ENCODE results near the gene IGFLR1.
"Not testable (repeated sequence)": the region's sequence is repeated elsewhere in the genome, so short reads cannot be mapped to it uniquely, and the experiment has no call there.

The IGFLR1 gene

DNA sequence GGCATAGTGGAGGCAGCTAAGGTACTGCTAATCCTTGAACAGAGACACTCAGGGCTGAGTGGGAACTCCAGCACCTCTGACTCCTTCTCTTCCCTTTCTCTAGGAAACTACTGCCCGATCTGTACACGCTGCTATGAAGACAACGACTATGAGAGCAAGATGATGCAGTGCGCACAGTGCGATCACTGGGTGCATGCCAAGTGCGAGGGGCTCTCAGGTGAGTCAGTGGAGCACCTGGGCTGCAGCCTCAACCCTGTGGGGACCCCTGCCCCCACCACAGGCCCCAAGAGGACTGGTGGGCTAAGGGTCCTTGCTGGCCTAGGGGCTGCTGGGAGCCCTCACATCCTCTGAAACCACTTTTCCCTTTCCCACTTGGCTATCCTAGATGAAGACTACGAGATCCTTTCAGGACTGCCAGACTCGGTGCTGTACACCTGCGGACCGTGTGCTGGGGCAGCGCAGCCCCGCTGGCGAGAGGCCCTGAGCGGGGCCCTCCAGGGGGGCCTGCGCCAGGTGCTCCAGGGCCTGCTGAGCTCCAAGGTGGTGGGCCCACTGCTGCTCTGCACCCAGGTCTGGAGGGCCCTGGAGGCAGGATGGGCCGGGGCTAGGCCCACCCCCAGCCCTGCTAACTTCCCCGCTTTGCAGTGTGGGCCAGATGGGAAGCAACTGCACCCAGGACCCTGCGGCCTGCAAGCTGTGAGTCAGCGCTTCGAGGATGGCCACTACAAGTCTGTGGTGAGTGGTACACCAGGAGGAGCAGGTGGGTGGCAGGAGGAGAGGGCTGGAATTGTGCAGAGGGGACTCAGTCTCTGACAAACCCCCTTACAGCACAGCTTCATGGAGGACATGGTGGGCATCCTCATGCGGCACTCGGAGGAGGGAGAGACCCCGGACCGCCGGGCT lies 14.9 kb downstream of the IGFLR1 start:
- TF ChIP-seq, protein P1, sequence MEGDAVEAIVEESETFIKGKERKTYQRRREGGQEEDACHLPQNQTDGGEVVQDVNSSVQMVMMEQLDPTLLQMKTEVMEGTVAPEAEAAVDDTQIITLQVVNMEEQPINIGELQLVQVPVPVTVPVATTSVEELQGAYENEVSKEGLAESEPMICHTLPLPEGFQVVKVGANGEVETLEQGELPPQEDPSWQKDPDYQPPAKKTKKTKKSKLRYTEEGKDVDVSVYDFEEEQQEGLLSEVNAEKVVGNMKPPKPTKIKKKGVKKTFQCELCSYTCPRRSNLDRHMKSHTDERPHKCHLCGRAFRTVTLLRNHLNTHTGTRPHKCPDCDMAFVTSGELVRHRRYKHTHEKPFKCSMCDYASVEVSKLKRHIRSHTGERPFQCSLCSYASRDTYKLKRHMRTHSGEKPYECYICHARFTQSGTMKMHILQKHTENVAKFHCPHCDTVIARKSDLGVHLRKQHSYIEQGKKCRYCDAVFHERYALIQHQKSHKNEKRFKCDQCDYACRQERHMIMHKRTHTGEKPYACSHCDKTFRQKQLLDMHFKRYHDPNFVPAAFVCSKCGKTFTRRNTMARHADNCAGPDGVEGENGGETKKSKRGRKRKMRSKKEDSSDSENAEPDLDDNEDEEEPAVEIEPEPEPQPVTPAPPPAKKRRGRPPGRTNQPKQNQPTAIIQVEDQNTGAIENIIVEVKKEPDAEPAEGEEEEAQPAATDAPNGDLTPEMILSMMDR (IDR thresholded peaks at IDR 0.05) = no peak
- H3K27ac ChIP-seq = no peak overlapping the region
- no peaks in the 10 kb centered on the region for H3K9me3 ChIP-seq (ENCODE audit: control insufficient read depth, low read length)
- no peak overlapping the region for H3K4me2 ChIP-seq (ENCODE audit: low read length)
- H3K9ac ChIP-seq = no peak overlapping the region
- no peaks in the 10 kb centered on the region for H3K4me1 ChIP-seq
- peaks cover 16% of the 10 kb centered on the region for H3K79me2 ChIP-seq
- no peak overlapping the region for H2AFZ ChIP-seq
- H3K36me3 ChIP-seq (ENCODE audit: control insufficient read depth, insufficient read depth, low read length) = no peaks in the 10 kb centered on the region
- H3K27me3 ChIP-seq (ENCODE audit: control insufficient read depth, insufficient read depth, low read length) = no peaks in the 10 kb centered on the region
- no peak overlapping the region for H3K4me3 ChIP-seq (ENCODE audit: low read depth, low read length)

DNA sequence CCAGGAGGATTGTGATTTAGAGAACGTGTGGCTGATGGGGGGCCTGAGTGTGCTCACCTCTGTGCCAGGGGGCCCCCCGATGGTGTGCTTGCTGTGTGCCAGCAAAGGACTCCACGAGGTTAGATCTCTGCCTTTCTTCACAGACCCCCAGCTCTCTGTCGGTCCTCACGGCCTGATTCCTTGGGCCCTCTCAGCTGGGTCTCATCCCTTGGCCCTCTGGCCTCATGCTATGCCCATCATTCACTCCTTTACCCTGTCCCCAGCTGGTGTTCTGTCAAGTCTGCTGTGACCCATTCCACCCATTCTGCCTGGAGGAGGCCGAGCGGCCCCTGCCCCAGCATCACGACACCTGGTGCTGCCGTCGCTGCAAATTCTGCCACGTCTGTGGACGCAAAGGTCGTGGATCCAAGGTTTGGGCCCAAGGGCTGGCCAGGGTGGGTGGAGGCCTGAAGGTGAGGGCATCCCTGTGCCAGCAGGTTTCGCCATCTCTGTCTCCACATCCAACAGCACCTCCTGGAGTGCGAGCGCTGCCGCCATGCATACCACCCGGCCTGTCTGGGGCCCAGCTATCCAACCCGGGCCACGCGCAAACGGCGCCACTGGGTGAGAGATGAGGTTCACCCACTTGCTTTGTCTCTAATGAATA lies 16.9 kb downstream of the IGFLR1 start:
- H3K36me3 ChIP-seq (ENCODE audit: control insufficient read depth, insufficient read depth, low read length) = no peaks in the 10 kb centered on the region

DNA sequence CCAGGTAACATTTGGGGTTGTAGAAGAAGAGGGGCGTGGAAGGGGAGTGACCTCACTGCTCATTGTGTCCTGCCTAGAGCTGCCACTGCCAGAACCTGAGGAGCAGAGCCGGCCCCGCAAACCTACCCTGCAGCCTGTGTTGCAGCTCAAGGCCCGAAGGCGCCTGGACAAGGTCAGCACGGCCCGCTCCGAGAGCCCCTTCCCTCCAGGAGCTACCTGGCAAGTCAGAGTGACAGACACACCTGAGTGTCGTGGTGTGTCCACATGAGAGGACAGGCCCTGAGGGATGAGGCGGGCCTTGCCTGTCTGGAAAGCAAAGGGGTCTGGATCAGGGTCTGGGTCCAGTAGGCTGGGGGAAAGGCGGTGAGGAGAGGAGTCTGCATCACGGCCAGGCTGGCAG lies 17.7 kb downstream of the IGFLR1 start:
- no peak overlapping the region for H3K4me3 ChIP-seq (ENCODE audit: low read depth, low read length)
- TF ChIP-seq, protein P1 (IDR thresholded peaks at IDR 0.05) = no peak
- no peak overlapping the region for H2AFZ ChIP-seq
- H3K27ac ChIP-seq = no peak overlapping the region
- no peaks in the 10 kb centered on the region for H3K4me1 ChIP-seq
- H3K36me3 ChIP-seq (ENCODE audit: control insufficient read depth, insufficient read depth, low read length) = no peaks in the 10 kb centered on the region
- no peaks in the 10 kb centered on the region for H3K27me3 ChIP-seq (ENCODE audit: control insufficient read depth, insufficient read depth, low read length)
- H3K9ac ChIP-seq = no peak overlapping the region
- H3K4me2 ChIP-seq (ENCODE audit: low read length) = no peak overlapping the region
- H3K9me3 ChIP-seq (ENCODE audit: control insufficient read depth, low read length) = no peaks in the 10 kb centered on the region
- H3K79me2 ChIP-seq = peaks cover 33% of the 10 kb centered on the region

More for the DNA sequence above, 16.9 kb downstream of the IGFLR1 start:
- H3K4me1 ChIP-seq = no peaks in the 10 kb centered on the region
- no peak overlapping the region for H3K4me3 ChIP-seq (ENCODE audit: low read depth, low read length)
- no peak overlapping the region for H2AFZ ChIP-seq
- H3K27ac ChIP-seq = no peak overlapping the region
- peaks cover 27% of the 10 kb centered on the region for H3K79me2 ChIP-seq
- H3K9me3 ChIP-seq (ENCODE audit: control insufficient read depth, low read length) = no peaks in the 10 kb centered on the region
- H3K27me3 ChIP-seq (ENCODE audit: control insufficient read depth, insufficient read depth, low read length) = no peaks in the 10 kb centered on the region
- no peak overlapping the region for H3K9ac ChIP-seq
- TF ChIP-seq, protein P1 (IDR thresholded peaks at IDR 0.05) = no peak
- H3K4me2 ChIP-seq (ENCODE audit: low read length) = no peak overlapping the region

- H3K4me1 ChIP-seq; H3K4me2 ChIP-seq (ENCODE audit: low read length); H3K27me3 ChIP-seq (ENCODE audit: control insufficient read depth, insufficient read depth, low read length); H3K9me3 ChIP-seq (ENCODE audit: control insufficient read depth, low read length); H3K4me3 ChIP-seq (ENCODE audit: low read depth, low read length); H3K27ac ChIP-seq; H2AFZ ChIP-seq; H3K9ac ChIP-seq; H3K36me3 ChIP-seq (ENCODE audit: control insufficient read depth, insufficient read depth, low read length): not testable (repeated sequence)
- peaks cover 38% of the 10 kb centered on the region for H3K79me2 ChIP-seq
Observed at GRCh38 chr19:35724132-35724531, 18.1 kb downstream of the IGFLR1 start.

DNA sequence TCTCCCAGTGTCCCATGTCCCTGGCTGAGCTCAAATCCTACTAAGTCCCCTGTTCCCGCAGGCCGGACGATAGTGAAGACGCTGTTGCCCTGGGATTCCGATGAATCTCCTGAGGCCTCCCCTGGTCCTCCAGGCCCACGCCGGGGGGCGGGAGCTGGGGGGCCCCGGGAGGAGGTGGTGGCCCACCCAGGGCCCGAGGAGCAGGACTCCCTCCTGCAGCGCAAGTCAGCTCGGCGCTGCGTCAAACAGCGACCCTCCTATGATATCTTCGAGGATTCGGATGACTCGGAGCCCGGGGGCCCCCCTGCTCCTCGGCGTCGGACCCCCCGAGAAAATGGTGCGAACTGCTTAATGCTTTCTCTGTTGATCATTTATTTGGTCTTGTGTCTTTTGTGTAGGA lies 18.6 kb downstream of the IGFLR1 start:
- Histone ChIP-seq H3K4me2 (ENCODE audit: low read length) (no peak overlapping the region), H3K4me1 (no peaks in the 10 kb centered on the region), H3K9ac (no peak overlapping the region), H2AFZ (no peak overlapping the region), H3K27me3 (ENCODE audit: control insufficient read depth, insufficient read depth, low read length) (no peaks in the 10 kb centered on the region), H3K9me3 (ENCODE audit: control insufficient read depth, low read length) (no peaks in the 10 kb centered on the region), H3K27ac (no peak overlapping the region), H3K79me2 (peaks cover 40% of the 10 kb centered on the region), H3K4me3 (ENCODE audit: low read depth, low read length) (no peak overlapping the region), H3K36me3 (ENCODE audit: control insufficient read depth, insufficient read depth, low read length) (no peaks in the 10 kb centered on the region)
- TF ChIP-seq, protein P1 (IDR thresholded peaks at IDR 0.05) = no peak

All from parathyroid adenoma (tissue), 2 donors.